ENCODE measurements around the gene TP53.

TP53 gene

GRCh38 chr17:7706631-7707354 lies 19.5 kb upstream of the TP53 start:
- no peak for DNase-seq (ENCODE audit: low spot score)

DNA sequence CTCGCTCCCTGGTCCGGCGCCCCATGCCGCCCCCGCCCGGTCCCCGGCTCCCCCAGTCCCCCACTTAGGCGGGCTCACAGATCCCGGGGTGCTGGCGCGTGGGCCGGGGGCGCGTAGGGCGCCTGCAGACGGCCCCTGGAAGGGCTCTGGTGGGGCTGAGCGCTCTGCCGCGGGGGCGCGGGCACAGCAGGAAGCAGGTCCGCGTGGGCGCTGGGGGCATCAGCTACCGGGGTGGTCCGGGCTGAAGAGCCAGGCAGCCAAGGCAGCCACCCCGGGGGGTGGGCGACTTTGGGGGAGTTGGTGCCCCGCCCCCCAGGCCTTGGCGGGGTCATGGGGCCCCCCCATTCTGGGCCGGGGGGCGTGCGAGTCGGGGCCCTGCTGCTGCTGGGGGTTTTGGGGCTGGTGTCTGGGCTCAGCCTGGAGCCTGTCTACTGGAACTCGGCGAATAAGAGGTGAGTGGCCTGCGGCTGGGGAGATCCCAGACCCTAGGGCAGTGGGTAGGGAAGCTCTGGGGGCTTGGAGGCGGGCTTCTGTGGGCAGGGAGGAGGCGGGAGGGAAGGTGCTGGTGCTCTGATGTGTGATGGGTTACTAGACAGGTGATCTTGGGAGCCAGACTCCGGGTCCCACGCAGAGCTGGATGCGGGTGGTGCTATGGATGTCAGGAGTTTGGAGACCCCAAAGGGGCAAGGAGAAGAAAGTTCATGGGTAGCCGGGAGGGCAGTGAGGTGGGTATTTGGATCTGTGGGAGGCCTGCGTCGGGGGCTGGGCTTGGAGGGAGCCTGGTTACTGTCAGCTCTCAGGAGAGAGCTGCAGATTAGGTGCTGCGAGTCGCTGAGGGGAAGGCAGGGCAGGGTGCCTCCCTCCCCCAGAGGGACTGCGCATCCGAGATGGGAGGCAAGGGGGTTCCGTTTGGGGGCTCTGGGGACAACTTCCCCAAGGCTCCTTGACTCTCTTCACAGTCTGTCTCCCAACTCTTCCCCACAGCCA lies 18.3 kb upstream of the TP53 start:
- no peak for DNase-seq (ENCODE audit: low spot score)

DNA sequence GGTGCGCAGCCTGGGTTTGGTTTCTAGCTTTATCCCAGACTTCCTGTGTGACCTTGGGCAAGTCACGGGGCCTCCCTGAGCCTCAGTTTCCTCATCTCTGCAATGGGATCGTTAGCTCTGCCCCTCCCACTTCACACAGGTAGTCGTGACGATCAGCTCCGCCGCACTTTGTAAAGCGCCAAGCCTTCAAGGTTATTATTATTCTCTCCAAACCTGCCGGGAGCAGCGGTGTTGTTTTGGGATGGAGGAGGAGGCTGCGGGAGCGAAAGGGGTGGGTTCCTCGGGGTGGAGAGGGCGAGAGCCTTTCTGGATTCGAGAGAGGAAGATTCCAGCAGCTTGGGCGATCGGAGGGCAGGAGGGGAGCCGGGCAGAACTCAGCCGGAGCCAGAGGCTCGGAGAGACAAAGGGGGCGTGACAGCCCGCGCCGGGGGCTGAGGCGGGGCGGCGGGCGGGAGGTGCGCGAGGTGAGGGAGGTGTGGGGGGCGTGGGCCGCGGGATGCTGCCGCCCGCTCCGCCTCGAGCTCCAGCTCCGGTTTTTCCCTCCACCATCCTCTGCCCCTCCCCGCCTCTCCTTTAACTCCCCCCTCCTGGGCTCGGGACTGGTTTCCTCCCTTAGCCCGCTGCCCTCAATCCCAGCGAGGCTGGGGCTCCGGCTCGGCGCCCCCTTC lies 17.4 kb upstream of the TP53 start, which contains the start of gene EFNB3:
Gene EFNB3, plus strand, starts transcription at position 602 of the 668 bp plus-strand sequence. CDS start 397 bp downstream, outside the sequence.
- no peak for DNase-seq (ENCODE audit: low spot score)

- DNase-seq (ENCODE audit: low spot score), result no peak
Observed at GRCh38 chr17:7703584-7704479, 16.5 kb upstream of the TP53 start.

GRCh38 chr17:7702776-7703175 lies 15.5 kb upstream of the TP53 start:
- DNase-seq (ENCODE audit: low spot score), result no peak

DNA sequence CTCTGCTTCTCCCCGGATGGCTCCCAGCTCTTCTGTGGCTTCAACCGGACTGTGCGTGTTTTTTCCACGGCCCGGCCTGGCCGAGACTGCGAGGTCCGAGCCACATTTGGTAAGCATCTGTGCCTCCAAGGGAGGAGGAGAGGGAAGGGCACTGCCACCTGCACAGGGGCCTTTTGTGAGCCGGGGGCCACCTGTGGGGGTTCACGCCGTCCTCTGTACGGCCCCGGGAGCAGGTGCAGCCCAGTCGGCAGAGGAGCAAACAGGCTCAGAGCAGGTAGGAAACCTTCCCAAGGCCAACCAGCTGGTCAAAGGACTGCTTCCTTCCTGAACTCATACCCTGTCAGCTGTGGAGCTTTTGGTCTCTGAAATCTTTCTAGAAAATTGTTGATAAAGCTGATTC lies 14.4 kb upstream of the TP53 start:
- DNase-seq (ENCODE audit: low spot score), result no peak

GRCh38 chr17:7700510-7700909 lies 13.2 kb upstream of the TP53 start:
- DNase-seq (ENCODE audit: low spot score), result no peak

DNA sequence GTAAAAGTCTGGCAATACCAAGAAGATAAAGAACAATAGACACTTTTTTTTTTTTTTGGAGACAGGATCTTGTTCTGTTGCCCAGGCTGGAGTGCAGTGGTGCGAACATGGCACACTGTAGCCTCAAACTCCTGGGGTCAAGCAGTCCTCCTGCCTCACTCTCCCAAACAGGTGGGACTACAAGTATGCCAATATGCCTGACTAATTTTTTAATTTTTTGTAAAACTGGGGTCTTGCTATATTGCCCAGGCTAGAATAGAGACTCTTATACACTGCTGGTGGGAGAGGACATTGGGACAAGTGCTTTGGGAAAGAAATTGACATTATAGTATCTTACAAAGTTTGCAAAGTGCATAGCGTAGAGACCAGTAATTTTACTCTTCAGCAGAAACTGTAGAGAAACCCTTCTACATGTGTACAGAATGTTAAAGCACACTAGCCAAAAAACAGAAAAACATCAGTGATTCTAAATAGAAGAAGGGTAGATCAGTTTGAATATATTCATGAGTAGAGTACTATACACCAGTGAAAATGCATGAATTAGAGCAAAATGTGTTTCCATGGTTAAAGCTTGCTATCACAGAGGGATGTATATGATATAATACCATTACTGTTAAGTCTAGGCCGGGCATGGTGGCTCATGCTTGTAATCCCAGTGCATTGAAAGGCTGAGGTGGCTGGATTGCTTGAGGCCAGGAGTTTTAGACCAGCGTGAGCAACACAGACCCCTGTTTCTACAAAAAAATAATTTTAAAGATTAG lies 10.7 kb upstream of the TP53 start:
- DNase-seq (ENCODE audit: low spot score), result no peak

- no peak for DNase-seq (ENCODE audit: low spot score)
Observed at GRCh38 chr17:7695586-7695985, 8.3 kb upstream of the TP53 start.

DNA sequence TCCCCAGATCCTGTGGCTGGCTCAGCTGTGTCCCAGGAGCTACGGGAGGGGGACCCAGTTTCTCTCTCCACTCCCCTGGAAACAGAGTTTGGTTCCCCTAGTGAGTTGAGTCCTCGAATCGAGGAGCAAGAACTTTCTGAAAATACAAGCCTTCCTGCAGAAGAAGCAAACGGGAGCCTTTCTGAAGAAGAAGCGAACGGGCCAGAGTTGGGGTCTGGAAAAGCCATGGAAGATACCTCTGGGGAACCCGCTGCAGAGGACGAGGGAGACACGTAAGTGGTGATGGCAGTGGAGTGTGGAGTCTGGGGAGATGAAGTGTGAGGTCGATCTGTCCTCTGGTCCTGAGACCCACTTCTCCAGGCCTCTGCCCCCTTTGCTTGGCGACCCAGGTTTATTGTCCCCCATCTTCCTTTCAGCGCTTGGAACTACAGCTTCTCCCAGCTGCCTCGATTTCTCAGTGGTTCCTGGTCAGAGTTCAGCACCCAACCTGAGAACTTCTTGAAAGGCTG lies 1.6 kb upstream of the TP53 start:
- DNase-seq (ENCODE audit: low spot score), result no peak

- peak; percentile 95 for DNase-seq (ENCODE audit: low spot score)
Observed at GRCh38 chr17:7687908-7688807, 868 bp upstream of the TP53 start, which contains the start of gene WRAP53. Gene WRAP53, plus strand, starts transcription at chr17:7688477. Its CDS starts 172 bp downstream, at chr17:7688649.

GRCh38 chr17:7686222-7687071 lies 843 bp downstream of the TP53 start:
- peak; percentile 73 for DNase-seq (ENCODE audit: low spot score)

DNA sequence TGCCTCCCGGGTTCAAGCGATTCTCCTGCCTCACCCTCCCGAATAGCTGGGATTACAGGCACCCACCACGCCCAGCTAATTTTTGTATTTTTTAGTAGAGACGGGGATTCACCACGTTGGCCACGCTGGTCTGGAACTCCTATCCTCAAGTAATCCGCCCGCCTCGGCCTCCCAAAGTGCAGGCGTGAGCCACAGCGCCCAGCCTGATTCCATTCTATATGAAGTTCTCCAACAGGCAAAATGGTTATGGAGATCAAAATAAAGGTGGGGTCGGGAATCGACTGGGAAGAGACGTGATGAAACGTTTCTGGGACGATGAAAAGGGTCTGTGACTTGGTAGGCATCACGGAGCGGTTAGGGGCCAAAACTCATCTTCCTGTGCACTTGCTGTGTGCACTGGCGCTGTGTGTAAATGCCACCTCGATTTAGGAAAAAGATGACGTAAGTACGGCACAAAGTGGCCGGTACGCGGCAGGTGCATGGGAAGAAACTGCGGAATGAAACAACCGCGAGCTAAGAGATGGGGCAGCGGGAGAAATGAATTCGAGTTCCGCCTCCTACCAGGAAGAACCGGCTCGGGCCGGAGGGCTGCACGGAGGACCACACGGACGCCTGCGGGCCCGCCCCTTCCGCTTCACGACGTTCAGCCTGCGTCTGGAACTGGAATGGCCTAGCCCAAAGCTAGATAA lies 1.6 kb downstream of the TP53 start:
- peak; percentile 90 for DNase-seq (ENCODE audit: low spot score)

GRCh38 chr17:7684851-7685532 lies 2.3 kb downstream of the TP53 start:
- DNase-seq (ENCODE audit: low spot score), result peak; percentile 1

DNA sequence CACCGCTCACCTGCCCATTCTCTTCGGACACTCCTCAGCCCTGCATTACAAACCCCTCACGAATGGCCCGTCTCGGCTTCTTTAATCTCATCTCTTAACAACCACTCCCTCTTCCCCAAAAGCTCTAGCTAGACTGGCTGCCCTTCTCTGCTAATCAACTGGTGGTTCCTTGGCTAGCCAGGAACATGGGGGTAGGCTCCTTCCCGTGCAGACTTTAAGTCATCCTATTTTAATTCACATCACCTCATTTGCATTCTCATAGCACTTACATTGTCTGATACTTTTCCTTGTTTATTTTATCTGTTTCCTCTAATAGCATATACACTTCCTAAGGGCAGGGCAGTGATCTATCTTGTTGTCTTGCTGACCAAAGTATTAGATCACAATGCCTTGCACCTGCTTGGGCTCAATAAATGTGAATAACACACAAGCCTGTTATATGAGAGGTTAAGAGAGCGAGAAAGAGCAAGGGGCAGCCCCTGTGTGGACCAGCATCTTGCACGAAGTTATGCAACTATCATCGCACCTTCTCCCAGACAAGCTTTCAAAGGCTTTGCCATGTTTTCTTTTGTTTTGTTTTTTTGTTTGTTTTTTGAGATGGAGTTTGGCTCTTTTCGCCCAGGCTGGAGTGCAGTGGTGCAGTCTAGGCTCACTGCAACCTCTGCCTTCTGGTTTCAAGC lies 9.8 kb downstream of the TP53 start:
- no peak for DNase-seq (ENCODE audit: low spot score)

DNA sequence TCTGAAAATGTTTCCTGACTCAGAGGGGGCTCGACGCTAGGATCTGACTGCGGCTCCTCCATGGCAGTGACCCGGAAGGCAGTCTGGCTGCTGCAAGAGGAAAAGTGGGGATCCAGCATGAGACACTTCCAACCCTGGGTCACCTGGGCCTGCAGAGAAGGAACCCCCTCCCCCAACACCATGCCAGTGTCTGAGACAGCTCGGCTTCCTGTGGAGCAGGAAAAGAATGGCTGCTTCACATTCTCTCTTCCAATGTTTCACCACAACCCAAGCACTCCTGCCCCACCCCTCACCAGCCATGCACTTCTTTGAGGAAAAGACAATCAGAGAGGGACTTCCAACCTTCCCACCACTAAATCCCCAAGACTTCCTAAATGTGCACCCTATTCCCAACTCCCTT lies 10.8 kb downstream of the TP53 start:
- DNase-seq (ENCODE audit: low spot score), result no peak
